Fibroblast of lung (primary cell): Measurements from ENCODE around the gene AMOT.

Experiments
- CTCF ChIP-seq, 2 donors: IDR thresholded peaks in 1 of 2; conservative IDR thresholded peaks in 1 of 2; 1 replicate in 1 of 2; 2 replicates in 1 of 2; pipeline ENCODE4 v1.5.1; 2011 to 2012; ENCODE audit warnings: low read length in 2 of 2, control low read depth in 1 of 2, inconsistent platforms in 1 of 2, low read depth in 1 of 2, mild to moderate bottlenecking in 1 of 2
- EZH2 ChIP-seq: IDR thresholded peaks from 2 replicates; pipeline ENCODE4 v1.5.1; 2012; ENCODE audit warnings: low read length, control low read depth, mild to moderate bottlenecking; ENCODE audit errors: missing control alignments

GRCh38 chrX:112826023-112826422 is 14.6 kb downstream of the AMOT start:
- TF ChIP-seq CTCF (conservative IDR thresholded peaks at IDR 0.05 in 1 of 2, IDR thresholded peaks at IDR 0.05 in 1 of 2; ENCODE audit: low read depth in 1 of 2, low read length in 2 of 2) (no peak), EZH2 (no peak)
